Epithelial cell of alveolus of lung (primary cell): ENCODE measurements around the gene SGSM2. TPM values are rescaled to one million over a fixed set of nuclear protein-coding genes. Genes with fewer than 3 reads are reported as not detected.

Experiments
- total RNA-seq: library from RNA; depleted of rRNA; stranded (reverse); fragments of >200 nt; gene quantifications from 2 replicates; pipeline ENCODE4 v1.2.1, GENCODE V29; 2015

Gene SGSM2
- total RNA-seq, result 20.8 and 21.2 TPM in 2 replicates

GRCh38 chr17:2336852-2337543, at the start of gene SGSM2:
Gene SGSM2, plus strand, starts transcription at chr17:2337501. Its CDS starts 188 bp downstream, at chr17:2337689.

GRCh38 chr17:2303204-2304188, 33.8 kb upstream of the SGSM2 start, which contains the start of the genes SMG6 and SRR:
Gene SMG6, minus strand, starts transcription at chr17:2303785. Its CDS starts 65 bp downstream, at chr17:2303720.
Gene SRR, plus strand, starts transcription at chr17:2303950. Its CDS starts 11,611 bp downstream, at chr17:2315561.

GRCh38 chr17:2336215-2336851, 968 bp upstream of the SGSM2 start, which contains the start of gene TSR1:
Gene TSR1, minus strand, starts transcription at chr17:2336457. Its CDS starts 30 bp downstream, at chr17:2336427.

GRCh38 chr17:2400877-2401425, 63.6 kb downstream of the SGSM2 start, which contains the start of gene MNT:
Gene MNT, minus strand, starts transcription at chr17:2401060. Its CDS starts 348 bp downstream, at chr17:2400712.

Other genes starting within 250 kb of the SGSM2 start
- gene SMG6, start 33.7 kb upstream of the SGSM2 start, total RNA-seq, result 77.8 and 81.3 TPM in 2 replicates
- 16.4 and 16.5 TPM in 2 replicates for gene SRR, start 33.6 kb upstream of the SGSM2 start, total RNA-seq
- 21.2 and 49.5 TPM in 2 replicates for gene TSR1, start 1.0 kb upstream of the SGSM2 start, total RNA-seq
- 8.0 and 11.6 TPM in 2 replicates for gene MNT, start 63.6 kb downstream of the SGSM2 start, total RNA-seq
- 25.2 and 29.6 TPM in 2 replicates for gene METTL16, start 174.4 kb downstream of the SGSM2 start, total RNA-seq